Psoas muscle (tissue), 8 donors: ENCODE measurements around the gene PELO. TPM values are rescaled to one million over a fixed set of nuclear protein-coding genes. Genes with fewer than 3 reads are reported as not detected.

Source experiments
- ATAC-seq, 4 donors: fragments of 200-7000 bp; cut with Tn5 transposase; one replicate each; pipeline ENCODE4 v1.9.1; 2020; ENCODE audit warnings: moderate library complexity in 3 of 4, mild to moderate bottlenecking in 2 of 4
- DNase-seq, 2 donors: peaks; one replicate each; pipeline ENCODE4 v3.0.0-alpha.2; 2020
- H3K27ac ChIP-seq: fragments of 200-600 bp; one replicate; pipeline ENCODE4 v1.8.0; 2022
- H3K27me3 ChIP-seq, 3 donors: fragments of 200-600 bp in 1 of 3; one replicate each; pipeline versions ENCODE4 v1.6.1 to v1.8.0; 2013 to 2022; ENCODE audit warnings: low read length in 2 of 3, mild to moderate bottlenecking in 2 of 3, moderate library complexity in 1 of 3; ENCODE audit not compliant: insufficient read depth in 3 of 3
- H3K36me3 ChIP-seq, 2 donors: fragments of 200-600 bp in 1 of 2; one replicate each; pipeline versions ENCODE4 v1.6.1 to v1.8.0; 2013 to 2022; ENCODE audit warnings: low read depth in 1 of 2, mild to moderate bottlenecking in 1 of 2, moderate library complexity in 1 of 2; ENCODE audit not compliant: insufficient read depth in 1 of 2
- H3K4me1 ChIP-seq: fragments of 200-600 bp; one replicate; pipeline ENCODE4 v1.8.0; 2022
- H3K4me3 ChIP-seq: fragments of 200-600 bp; one replicate; pipeline ENCODE4 v1.8.0; 2022; ENCODE audit warnings: mild to moderate bottlenecking
- H3K9me3 ChIP-seq: fragments of 200-600 bp; one replicate; pipeline ENCODE4 v1.8.0; 2022
- CTCF ChIP-seq: fragments of 200-600 bp; IDR thresholded peaks from one replicate; pipeline ENCODE4 v1.8.0; 2022; ENCODE audit warnings: antibody characterized with exemption
- WGBS, 3 donors: extraction: QIAGEN DNeasy Blood & Tissue Kit; methylation state at CpG; one replicate each; pipeline versions ENCODE4 v1.1.6 to v1.1.7; 2013; 5-methylcytosine and 5-hydroxymethylcytosine counted together
- intact Hi-C, 2 donors: fragments of 100-400 bp; cut with DNase I; formaldehyde crosslinking; loops; one replicate each; pipeline versions ENCODE4 v1.11.0 to v1.14.2; 2022
- polyA plus RNA-seq, 3 donors: library from polyadenylated mRNA; stranded (reverse); fragments of 200-250 nt; gene quantifications; one replicate each; pipeline ENCODE4 v1.2.3, GENCODE V29; 2013
- total RNA-seq, 4 donors: library from RNA; stranded (reverse); fragmentation: NEBNext Ultra II Directional in 2 of 4; extraction: Animal tissue kit (Norgen Biotek cat#: 25700) in 2 of 4; gene quantifications; one replicate each; pipeline versions ENCODE4 v1.2.1 to v1.2.4, GENCODE V29; 2021 to 2023
- donor health status: healthy with polysubstance abuse.
- donor health status: DM: no; HTN: no; CAD: no; lungs with moderate emphysema.
- donor health status: Bipolar disorder and iron deficiency.
- donor health status: healthy.
- donor health status: DM: yes; HTN: yes; CAD: no.
- donor health status: DM: no; HTN: no; CAD: no.
- donor health status: DM: no; HTN: no; CAD: no.
- donor health status: DM: yes; HTN: yes; CAD: no.

The PELO gene
- total and polyA plus RNA-seq, 7 donors = 13.1 to 30.1 (median 25.6) TPM

DNA sequence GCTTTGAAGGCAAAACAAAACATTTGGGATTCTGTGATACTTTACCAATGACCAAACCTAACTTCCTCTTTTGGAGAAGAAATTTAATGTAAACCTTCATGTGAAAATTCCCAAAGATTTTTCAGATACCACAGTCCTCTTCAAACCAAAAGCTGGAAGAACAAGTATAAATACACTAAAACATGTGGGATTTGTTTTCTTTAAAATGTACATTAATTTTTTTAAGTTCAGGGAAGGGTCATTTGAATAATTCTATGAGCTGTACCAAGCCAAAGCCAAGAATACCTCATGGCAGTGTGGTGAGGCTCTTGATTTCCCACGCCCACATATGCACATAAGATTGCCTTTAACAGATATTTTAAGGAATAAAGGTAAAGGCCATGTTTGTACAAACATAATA is 28.4 kb upstream of the PELO start:
- H3K36me3 ChIP-seq = no peaks in the 10 kb centered on the region
- no peak overlapping the region for H3K27ac ChIP-seq
- ATAC-seq (no peak), DNase-seq (no peak)
- no peaks in the 10 kb centered on the region for H3K4me1 ChIP-seq
- no peak overlapping the region for H3K4me3 ChIP-seq
- H3K9me3 ChIP-seq = no peaks in the 10 kb centered on the region
- intact Hi-C loops = no loop called here
- TF ChIP-seq CTCF = no peak
- no peaks in the 10 kb centered on the region for H3K27me3 ChIP-seq
- WGBS, 3 donors = 87 to 97% (median 96%) methylated on average over 1 of the region's 1 CpG

- WGBS, 3 donors = 64 to 88% (median 82%) methylated on average over 1 of the region's 1 CpG
- no peaks in the 10 kb centered on the region for H3K27me3 ChIP-seq
- no peak for TF ChIP-seq CTCF
- intact Hi-C loops = no loop called here
- DNase-seq (no peak), ATAC-seq (no peak)
- no peaks in the 10 kb centered on the region for H3K4me1 ChIP-seq
- no peak overlapping the region for H3K27ac ChIP-seq
- H3K36me3 ChIP-seq = no peaks in the 10 kb centered on the region
- H3K4me3 ChIP-seq = no peak overlapping the region
- no peaks in the 10 kb centered on the region for H3K9me3 ChIP-seq
Observed at GRCh38 chr5:52760695-52761366, 26.9 kb upstream of the PELO start.

DNA sequence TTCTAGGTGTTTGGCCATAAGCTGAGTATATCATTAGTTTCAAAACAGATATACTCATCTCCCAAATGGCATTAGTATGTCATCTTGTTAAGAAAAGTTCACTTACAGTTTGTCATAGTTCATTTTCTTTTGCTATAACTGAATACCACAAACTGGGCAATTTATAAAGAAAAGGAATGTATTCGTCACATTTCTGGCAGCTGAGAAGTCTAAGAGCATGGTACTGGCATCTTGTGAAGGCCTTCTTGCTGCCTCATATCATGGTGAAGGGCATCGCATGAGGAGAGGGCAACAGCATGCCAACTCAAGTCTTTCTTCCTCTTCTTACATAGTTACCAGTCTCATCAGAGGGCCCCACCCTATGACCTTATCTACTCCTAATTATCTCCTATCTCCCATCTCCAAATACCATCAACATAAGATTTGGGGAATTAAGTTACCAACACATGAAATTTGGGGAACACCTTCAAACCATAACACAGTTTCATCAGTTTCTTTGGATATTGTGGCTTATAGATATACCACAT is 20.4 kb upstream of the PELO start:
- no peak for ATAC-seq
- 92 to 93% (median 93%) methylated on average over 2 of the region's 2 CpGs for WGBS, 3 donors
- H3K4me1 ChIP-seq = no peaks in the 10 kb centered on the region
- H3K27ac ChIP-seq = no peak overlapping the region
- H3K4me3 ChIP-seq = no peak overlapping the region
- no peaks in the 10 kb centered on the region for H3K9me3 ChIP-seq
- no peaks in the 10 kb centered on the region for H3K27me3 ChIP-seq
- no peak for TF ChIP-seq CTCF
- intact Hi-C loops = no loop called here
- H3K36me3 ChIP-seq = no peaks in the 10 kb centered on the region
- no peak for DNase-seq

- no peak for DNase-seq
- WGBS, 3 donors = 86 to 89% (median 89%) methylated on average over 1 of the region's 1 CpG
- TF ChIP-seq CTCF = no peak
Observed at GRCh38 chr5:52767766-52768480, 19.8 kb upstream of the PELO start.

More at GRCh38 chr5:52767766-52768480, 19.8 kb upstream of the PELO start:
- no peaks in the 10 kb centered on the region for H3K36me3 ChIP-seq
- no peak overlapping the region for H3K4me3 ChIP-seq
- intact Hi-C loops = no loop called here
- H3K27me3 ChIP-seq = no peaks in the 10 kb centered on the region
- H3K4me1 ChIP-seq = no peaks in the 10 kb centered on the region
- ATAC-seq = no peak
- no peak overlapping the region for H3K27ac ChIP-seq
- H3K9me3 ChIP-seq = no peaks in the 10 kb centered on the region
